Hepatocyte (in vitro differentiated cells): ENCODE measurements around the gene FGB.

Experiments
- EZH2 ChIP-seq: fragments of 200-600 bp; sonication (generic); IDR thresholded peaks from 2 replicates; pipeline ENCODE4 v1.6.1; 2016; ENCODE audit warnings: antibody characterized with exemption, mild to moderate bottlenecking, borderline replicate concordance
- EZH2phosphoT487 ChIP-seq: fragments of 200-600 bp; sonication (generic); IDR thresholded peaks from one replicate; pipeline ENCODE4 v1.6.1; 2018; ENCODE audit warnings: antibody characterized with exemption, mild to moderate bottlenecking, low read depth, moderate library complexity; ENCODE audit not compliant: unreplicated experiment, severe bottlenecking
- TF ChIP-seq, protein P1 (sequence below): fragments of 200-600 bp; sonication (generic); IDR thresholded peaks from 2 replicates; pipeline ENCODE4 v1.5.1; 2016; ENCODE audit warnings: antibody characterized with exemption, mild to moderate bottlenecking; ENCODE audit not compliant: poor library complexity

DNA sequence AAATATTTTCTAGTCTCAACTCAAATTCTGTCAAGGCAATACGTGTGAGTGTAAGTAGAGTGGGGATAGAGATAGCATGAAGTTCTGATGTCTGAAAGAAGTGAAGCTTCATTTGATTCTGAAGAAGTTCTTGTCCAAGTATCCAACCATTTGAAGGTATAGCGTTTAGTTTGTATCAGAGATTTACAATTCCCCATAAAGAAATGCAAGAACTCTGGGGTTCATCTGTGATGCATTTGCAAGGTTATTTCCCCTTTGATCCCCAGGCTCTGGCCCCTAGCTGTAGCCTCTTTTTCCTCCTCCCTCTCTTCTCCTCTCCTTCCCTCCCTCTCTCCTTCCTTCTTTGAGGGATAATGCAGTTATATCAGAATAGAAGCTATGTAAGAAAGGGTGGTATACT is 19.9 kb downstream of the FGB start:
- TF ChIP-seq, protein P1, sequence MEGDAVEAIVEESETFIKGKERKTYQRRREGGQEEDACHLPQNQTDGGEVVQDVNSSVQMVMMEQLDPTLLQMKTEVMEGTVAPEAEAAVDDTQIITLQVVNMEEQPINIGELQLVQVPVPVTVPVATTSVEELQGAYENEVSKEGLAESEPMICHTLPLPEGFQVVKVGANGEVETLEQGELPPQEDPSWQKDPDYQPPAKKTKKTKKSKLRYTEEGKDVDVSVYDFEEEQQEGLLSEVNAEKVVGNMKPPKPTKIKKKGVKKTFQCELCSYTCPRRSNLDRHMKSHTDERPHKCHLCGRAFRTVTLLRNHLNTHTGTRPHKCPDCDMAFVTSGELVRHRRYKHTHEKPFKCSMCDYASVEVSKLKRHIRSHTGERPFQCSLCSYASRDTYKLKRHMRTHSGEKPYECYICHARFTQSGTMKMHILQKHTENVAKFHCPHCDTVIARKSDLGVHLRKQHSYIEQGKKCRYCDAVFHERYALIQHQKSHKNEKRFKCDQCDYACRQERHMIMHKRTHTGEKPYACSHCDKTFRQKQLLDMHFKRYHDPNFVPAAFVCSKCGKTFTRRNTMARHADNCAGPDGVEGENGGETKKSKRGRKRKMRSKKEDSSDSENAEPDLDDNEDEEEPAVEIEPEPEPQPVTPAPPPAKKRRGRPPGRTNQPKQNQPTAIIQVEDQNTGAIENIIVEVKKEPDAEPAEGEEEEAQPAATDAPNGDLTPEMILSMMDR = no peak
- TF ChIP-seq EZH2 (no peak), EZH2phosphoT487 (no peak)
